OCI-LY7 (cell line): ENCODE results near the gene PFKFB3.

Source experiments
- CTCF ChIP-seq: fragments of 200-600 bp; sonication (generic); conservative IDR thresholded peaks from 2 replicates; pipeline ENCODE4 v1.5.1; 2014; ENCODE audit warnings: mild to moderate bottlenecking, antibody characterized with exemption, low read length, moderate library complexity, mixed read lengths
- EZH2phosphoT487 ChIP-seq: fragments of 200-600 bp; sonication (generic); IDR thresholded peaks from 2 replicates; pipeline ENCODE4 v1.6.1; 2018; ENCODE audit warnings: low read depth, borderline replicate concordance, mild to moderate bottlenecking, mixed run types, antibody characterized with exemption, low read length, moderate library complexity, mixed read lengths

GRCh38 chr10:6165221-6165725 is 37.5 kb upstream of the PFKFB3 start:
- TF ChIP-seq EZH2phosphoT487 (no peak), CTCF (no peak)
